LNCAP (cell line): ENCODE results near the gene CLEC4A.

ENCODE experiments used
- TF ChIP-seq, protein P1 (sequence below): fragments of 450-650 bp; IDR thresholded peaks from 2 replicates; pipeline ENCODE4 v1.5.1; 2017; ENCODE audit warnings: mild to moderate bottlenecking

Gene CLEC4A

DNA sequence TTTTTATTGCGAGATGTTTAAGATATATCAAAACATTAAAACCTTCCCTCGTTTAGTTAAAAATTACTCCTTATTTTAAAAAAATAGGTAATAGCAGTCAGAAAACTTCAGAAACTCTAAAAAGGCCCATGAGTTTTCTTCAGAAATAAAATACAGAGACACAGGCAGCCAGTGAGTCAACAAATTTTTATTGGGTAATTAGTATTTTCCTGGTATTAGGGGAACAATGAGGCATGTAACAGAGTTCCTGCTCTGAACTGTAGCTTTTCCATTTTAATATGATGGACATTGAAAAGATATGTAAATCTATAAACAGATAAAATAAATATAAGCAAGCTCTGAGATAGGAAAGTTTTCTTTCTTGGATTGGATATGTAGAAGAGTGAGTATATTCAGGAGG is 33.0 kb downstream of the CLEC4A start:
- TF ChIP-seq, protein P1, sequence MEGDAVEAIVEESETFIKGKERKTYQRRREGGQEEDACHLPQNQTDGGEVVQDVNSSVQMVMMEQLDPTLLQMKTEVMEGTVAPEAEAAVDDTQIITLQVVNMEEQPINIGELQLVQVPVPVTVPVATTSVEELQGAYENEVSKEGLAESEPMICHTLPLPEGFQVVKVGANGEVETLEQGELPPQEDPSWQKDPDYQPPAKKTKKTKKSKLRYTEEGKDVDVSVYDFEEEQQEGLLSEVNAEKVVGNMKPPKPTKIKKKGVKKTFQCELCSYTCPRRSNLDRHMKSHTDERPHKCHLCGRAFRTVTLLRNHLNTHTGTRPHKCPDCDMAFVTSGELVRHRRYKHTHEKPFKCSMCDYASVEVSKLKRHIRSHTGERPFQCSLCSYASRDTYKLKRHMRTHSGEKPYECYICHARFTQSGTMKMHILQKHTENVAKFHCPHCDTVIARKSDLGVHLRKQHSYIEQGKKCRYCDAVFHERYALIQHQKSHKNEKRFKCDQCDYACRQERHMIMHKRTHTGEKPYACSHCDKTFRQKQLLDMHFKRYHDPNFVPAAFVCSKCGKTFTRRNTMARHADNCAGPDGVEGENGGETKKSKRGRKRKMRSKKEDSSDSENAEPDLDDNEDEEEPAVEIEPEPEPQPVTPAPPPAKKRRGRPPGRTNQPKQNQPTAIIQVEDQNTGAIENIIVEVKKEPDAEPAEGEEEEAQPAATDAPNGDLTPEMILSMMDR: no peak

DNA sequence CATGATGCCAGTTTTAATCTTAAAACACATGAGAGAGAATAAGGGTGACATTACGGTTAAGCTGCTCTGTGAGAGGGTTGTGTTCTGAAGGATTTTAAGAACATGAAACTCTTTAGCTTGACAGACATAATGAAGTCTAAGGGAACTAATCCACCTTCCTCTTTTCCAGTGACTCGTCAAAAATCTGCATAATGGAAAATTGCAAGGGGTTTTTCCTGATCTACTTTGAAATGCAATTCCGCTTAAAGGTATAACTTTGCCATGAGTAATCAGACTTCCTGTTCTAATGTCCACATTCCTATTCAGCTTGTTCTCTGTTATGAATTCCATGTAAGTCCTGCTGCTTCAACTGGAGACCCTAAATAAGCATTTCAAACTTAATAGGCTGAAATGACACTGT is 33.4 kb downstream of the CLEC4A start, which contains the start of gene ZNF705A:
ZNF705A (plus strand) TSS at position 171 of the 400 bp plus-strand sequence. CDS start 15,611 bp downstream, outside the sequence.
- TF ChIP-seq, protein P1: no peak

DNA sequence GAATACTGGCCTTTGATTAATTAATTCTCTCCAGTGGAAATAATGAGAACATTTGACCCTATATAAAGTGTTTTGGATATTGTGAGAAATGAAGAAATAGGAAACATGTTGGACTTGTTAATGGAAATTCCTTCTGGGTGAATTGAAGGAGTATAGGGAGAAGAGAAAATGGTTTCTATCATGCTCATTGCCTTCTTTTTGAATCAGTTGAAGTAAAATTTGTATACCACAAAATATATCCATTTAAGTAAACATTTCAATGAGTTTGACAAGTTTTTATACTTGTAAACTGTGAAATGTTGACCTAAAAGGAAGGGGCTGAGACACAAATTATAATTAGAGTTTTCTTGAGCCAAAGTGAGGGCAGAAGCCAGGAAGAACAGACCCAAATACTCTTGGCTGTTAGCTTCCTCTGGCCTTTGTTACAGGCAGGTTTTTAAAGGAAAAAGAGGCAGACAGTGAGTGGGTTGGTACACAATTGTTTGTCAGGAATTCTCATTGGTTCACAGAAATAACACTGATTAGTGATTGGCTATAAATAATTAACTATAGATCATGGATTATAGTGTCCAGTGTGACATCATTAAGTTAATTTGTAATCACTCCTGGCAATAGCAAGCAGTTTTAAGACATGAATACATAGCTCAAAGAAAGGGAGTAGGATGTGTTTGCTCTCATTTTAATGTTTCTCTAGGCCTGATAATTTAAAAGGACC is 34.2 kb downstream of the CLEC4A start:
- TF ChIP-seq, protein P1: no peak

DNA sequence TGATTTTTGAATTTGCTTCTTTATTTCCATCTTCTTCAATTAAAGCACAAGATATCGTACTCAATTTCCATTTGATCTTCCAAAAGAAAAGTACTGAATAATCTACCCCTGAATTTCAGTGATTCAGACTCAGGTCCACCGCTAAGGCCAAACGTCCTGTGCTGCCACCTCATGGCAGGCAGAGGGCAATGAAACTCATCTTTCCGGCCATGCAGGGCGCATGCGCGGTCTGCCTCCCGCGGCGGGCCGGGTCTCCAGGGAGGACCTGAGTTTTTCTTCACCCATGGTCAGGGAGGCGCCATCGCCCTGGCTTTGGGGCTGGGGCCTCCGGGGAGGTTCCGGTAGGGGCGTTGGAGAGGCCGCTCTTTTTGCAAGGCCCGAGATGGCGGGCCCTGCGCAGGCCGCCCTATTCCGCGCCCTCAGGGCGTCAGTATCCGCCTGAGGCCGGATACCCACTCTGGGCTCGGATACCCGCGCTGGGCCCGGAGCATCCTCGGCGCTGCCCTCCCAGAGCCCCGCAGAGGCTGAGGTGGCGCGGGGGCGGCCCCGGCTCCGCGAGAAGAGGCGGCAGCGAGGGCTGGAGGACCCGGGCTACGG is 56.7 kb downstream of the CLEC4A start:
- TF ChIP-seq, protein P1: peak; percentile 79
